ENCODE data around the gene CADM2. TPM values are rescaled to one million over a fixed set of nuclear protein-coding genes. Genes with fewer than 3 reads are reported as not detected.

The CADM2 gene
- total and polyA plus RNA-seq, 12 donors = 0.10 to 12.6 (median 2.2) TPM

GRCh38 chr3:85270488-85270887 lies 311.7 kb downstream of the CADM2 start:
- H3K4me1 ChIP-seq (replicated peaks in 1 of 2) = no peaks in the 10 kb centered on the region

GRCh38 chr3:85271911-85272310 lies 313.1 kb downstream of the CADM2 start:
- TF ChIP-seq, protein P1, sequence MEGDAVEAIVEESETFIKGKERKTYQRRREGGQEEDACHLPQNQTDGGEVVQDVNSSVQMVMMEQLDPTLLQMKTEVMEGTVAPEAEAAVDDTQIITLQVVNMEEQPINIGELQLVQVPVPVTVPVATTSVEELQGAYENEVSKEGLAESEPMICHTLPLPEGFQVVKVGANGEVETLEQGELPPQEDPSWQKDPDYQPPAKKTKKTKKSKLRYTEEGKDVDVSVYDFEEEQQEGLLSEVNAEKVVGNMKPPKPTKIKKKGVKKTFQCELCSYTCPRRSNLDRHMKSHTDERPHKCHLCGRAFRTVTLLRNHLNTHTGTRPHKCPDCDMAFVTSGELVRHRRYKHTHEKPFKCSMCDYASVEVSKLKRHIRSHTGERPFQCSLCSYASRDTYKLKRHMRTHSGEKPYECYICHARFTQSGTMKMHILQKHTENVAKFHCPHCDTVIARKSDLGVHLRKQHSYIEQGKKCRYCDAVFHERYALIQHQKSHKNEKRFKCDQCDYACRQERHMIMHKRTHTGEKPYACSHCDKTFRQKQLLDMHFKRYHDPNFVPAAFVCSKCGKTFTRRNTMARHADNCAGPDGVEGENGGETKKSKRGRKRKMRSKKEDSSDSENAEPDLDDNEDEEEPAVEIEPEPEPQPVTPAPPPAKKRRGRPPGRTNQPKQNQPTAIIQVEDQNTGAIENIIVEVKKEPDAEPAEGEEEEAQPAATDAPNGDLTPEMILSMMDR (IDR thresholded peaks at IDR 0.05) = no peak
- no peak for TF ChIP-seq POLR2A (IDR thresholded peaks at IDR 0.05)
- no peaks in the 10 kb centered on the region for H3K27me3 ChIP-seq
- no peak overlapping the region for H3K27ac ChIP-seq
- H3K36me3 ChIP-seq (replicated peaks in 1 of 2) = no peaks in the 10 kb centered on the region
- H3K4me3 ChIP-seq = no peak overlapping the region
- no peaks in the 10 kb centered on the region for H3K4me1 ChIP-seq (replicated peaks in 1 of 2)
- H3K9me3 ChIP-seq (replicated peaks in 1 of 3) = no peaks in the 10 kb centered on the region
- no peak for DNase-seq
- intact Hi-C loops (cut with DNase I) = no loop called here

More at GRCh38 chr3:85270488-85270887, 311.7 kb downstream of the CADM2 start:
- H3K36me3 ChIP-seq (replicated peaks in 1 of 2) = no peaks in the 10 kb centered on the region
- DNase-seq = no peak
- 29 to 54% (median 44%) methylated on average over 1 of the region's 1 CpG for WGBS, 4 donors
- TF ChIP-seq POLR2A (IDR thresholded peaks at IDR 0.05) = no peak
- H3K9me3 ChIP-seq (replicated peaks in 1 of 3) = no peaks in the 10 kb centered on the region
- H3K27ac ChIP-seq = no peak overlapping the region
- intact Hi-C loops (cut with DNase I) = no loop called here
- H3K4me3 ChIP-seq = no peak overlapping the region
- H3K27me3 ChIP-seq = no peaks in the 10 kb centered on the region

GRCh38 chr3:85288257-85288656 lies 329.5 kb downstream of the CADM2 start:
- H3K27me3 ChIP-seq = no peaks in the 10 kb centered on the region
- no peak for TF ChIP-seq POLR2A (IDR thresholded peaks at IDR 0.05)
- TF ChIP-seq, protein P1 (IDR thresholded peaks at IDR 0.05) = no peak
- no peak overlapping the region for H3K27ac ChIP-seq
- intact Hi-C loops (cut with DNase I) = no loop called here
- no peaks in the 10 kb centered on the region for H3K9me3 ChIP-seq (replicated peaks in 1 of 3)
- H3K4me1 ChIP-seq (replicated peaks in 1 of 2) = no peaks in the 10 kb centered on the region
- no peak overlapping the region for H3K4me3 ChIP-seq
- DNase-seq = no peak
- H3K36me3 ChIP-seq (replicated peaks in 1 of 2) = no peaks in the 10 kb centered on the region

- H3K4me3 ChIP-seq = no peak overlapping the region
- DNase-seq = no peak
- H3K36me3 ChIP-seq (replicated peaks in 1 of 2) = no peaks in the 10 kb centered on the region
- no peaks in the 10 kb centered on the region for H3K27me3 ChIP-seq
- no peaks in the 10 kb centered on the region for H3K4me1 ChIP-seq (replicated peaks in 1 of 2)
- intact Hi-C loops (cut with DNase I) = no loop called here
- TF ChIP-seq, protein P1 (IDR thresholded peaks at IDR 0.05) = no peak
- TF ChIP-seq POLR2A (IDR thresholded peaks at IDR 0.05) = no peak
- H3K9me3 ChIP-seq (replicated peaks in 1 of 3) = no peaks in the 10 kb centered on the region
- H3K27ac ChIP-seq = no peak overlapping the region
Observed at GRCh38 chr3:85297291-85297690, 338.5 kb downstream of the CADM2 start.

GRCh38 chr3:85298032-85298431 lies 339.2 kb downstream of the CADM2 start:
- WGBS, 4 donors = 42 to 55% (median 49%) methylated on average over 1 of the region's 1 CpG
- intact Hi-C loops (cut with DNase I) = no loop called here

More at GRCh38 chr3:85298032-85298431, 339.2 kb downstream of the CADM2 start:
- no peak for DNase-seq
- Histone ChIP-seq H3K9me3 (replicated peaks in 1 of 3) (no peaks in the 10 kb centered on the region), H3K4me1 (replicated peaks in 1 of 2) (no peaks in the 10 kb centered on the region), H3K36me3 (replicated peaks in 1 of 2) (no peaks in the 10 kb centered on the region), H3K4me3 (no peak overlapping the region), H3K27me3 (no peaks in the 10 kb centered on the region), H3K27ac (no peak overlapping the region)
- TF ChIP-seq POLR2A (IDR thresholded peaks at IDR 0.05) = no peak
- TF ChIP-seq, protein P1 (IDR thresholded peaks at IDR 0.05) = no peak

All from adrenal gland (tissue), 12 donors.